IPS DF 6.9 (cell line): ENCODE results near the gene HCK.

ENCODE experiments used
- DNase-seq: peaks from one replicate; pipeline ENCODE4 v3.0.0-alpha.2; 2013; ENCODE audit warnings: low read depth, low spot score
- H3K27ac ChIP-seq: one replicate; pipeline ENCODE4 v1.5.1; 2013; ENCODE audit warnings: low read length, control low read depth
- H3K27me3 ChIP-seq: 2 replicates; pipeline ENCODE4 v1.6.1; 2013; ENCODE audit warnings: mild to moderate bottlenecking, low read length; ENCODE audit not compliant: control insufficient read depth, insufficient read depth
- H3K36me3 ChIP-seq: 2 replicates; pipeline ENCODE4 v1.6.1; 2013; ENCODE audit warnings: low read length; ENCODE audit not compliant: control insufficient read depth, insufficient read depth
- H3K4me1 ChIP-seq: 2 replicates; pipeline ENCODE4 v1.6.1; 2013; ENCODE audit warnings: low read length; ENCODE audit not compliant: control insufficient read depth, insufficient read depth
- H3K4me3 ChIP-seq: 2 replicates; pipeline ENCODE4 v1.5.1; 2013; ENCODE audit warnings: mild to moderate bottlenecking, low read length
- H3K9me3 ChIP-seq: 2 replicates; pipeline ENCODE4 v1.6.1; 2013; ENCODE audit warnings: low read length, inconsistent platforms; ENCODE audit not compliant: control insufficient read depth, insufficient read depth
- WGBS: extraction: QIAGEN DNeasy Blood & Tissue Kit; methylation state at CpG from one replicate; pipeline ENCODE4 v1.1.7; 2013; ENCODE audit warnings: mixed read lengths, missing lambda C conversion rate; ENCODE audit not compliant: insufficient read length, insufficient coverage; 5-methylcytosine and 5-hydroxymethylcytosine counted together

Gene HCK

GRCh38 chr20:32135983-32136515 lies 84.0 kb downstream of the HCK start:
- WGBS: no CpG with 5 or more reads among the region's 3 CpGs
- H3K27me3 ChIP-seq: no peaks in the 10 kb centered on the region
- no peak overlapping the region for H3K27ac ChIP-seq
- H3K9me3 ChIP-seq: no peaks in the 10 kb centered on the region
- DNase-seq: no peak
- no peaks in the 10 kb centered on the region for H3K4me1 ChIP-seq
- H3K36me3 ChIP-seq: peaks cover 14% of the 10 kb centered on the region
- H3K4me3 ChIP-seq: no peak overlapping the region

GRCh38 chr20:32138921-32139320 lies 86.9 kb downstream of the HCK start:
- no peak overlapping the region for H3K27ac ChIP-seq
- no peak overlapping the region for H3K4me3 ChIP-seq
- no peaks in the 10 kb centered on the region for H3K4me1 ChIP-seq
- WGBS: no CpG with 5 or more reads among the region's 8 CpGs
- DNase-seq: no peak
- peaks cover 36% of the 10 kb centered on the region for H3K36me3 ChIP-seq
- H3K27me3 ChIP-seq: no peaks in the 10 kb centered on the region
- H3K9me3 ChIP-seq: no peaks in the 10 kb centered on the region

- peaks cover 39% of the 10 kb centered on the region for H3K36me3 ChIP-seq
- no peak overlapping the region for H3K27ac ChIP-seq
- H3K4me1 ChIP-seq: no peaks in the 10 kb centered on the region
- no peaks in the 10 kb centered on the region for H3K27me3 ChIP-seq
- H3K9me3 ChIP-seq: no peaks in the 10 kb centered on the region
- DNase-seq: no peak
- WGBS: no CpG with 5 or more reads among the region's 3 CpGs
- H3K4me3 ChIP-seq: no peak overlapping the region
These were observed 87.9 kb downstream of the HCK start for GRCh38 chr20:32139947-32140346.

GRCh38 chr20:32140603-32141002 lies 88.6 kb downstream of the HCK start:
- WGBS: no CpG with 5 or more reads among the region's 4 CpGs
- peaks cover 44% of the 10 kb centered on the region for H3K36me3 ChIP-seq
- no peak overlapping the region for H3K4me3 ChIP-seq
- no peak overlapping the region for H3K27ac ChIP-seq
- no peaks in the 10 kb centered on the region for H3K9me3 ChIP-seq
- no peaks in the 10 kb centered on the region for H3K4me1 ChIP-seq
- no peaks in the 10 kb centered on the region for H3K27me3 ChIP-seq
- DNase-seq: no peak

- Histone ChIP-seq H3K27me3 (no peaks in the 10 kb centered on the region), H3K4me1 (no peaks in the 10 kb centered on the region), H3K9me3 (no peaks in the 10 kb centered on the region), H3K4me3 (no peak overlapping the region), H3K36me3 (peaks cover 50% of the 10 kb centered on the region), H3K27ac (no peak overlapping the region)
- no peak for DNase-seq
- WGBS: no CpG with 5 or more reads among the region's 21 CpGs
These were observed 89.5 kb downstream of the HCK start for GRCh38 chr20:32141465-32141980.

GRCh38 chr20:32142088-32142487 lies 90.0 kb downstream of the HCK start:
- H3K27ac ChIP-seq: no peak overlapping the region
- no peaks in the 10 kb centered on the region for H3K9me3 ChIP-seq
- no CpG with 5 or more reads among the region's 5 CpGs for WGBS
- no peaks in the 10 kb centered on the region for H3K27me3 ChIP-seq
- H3K36me3 ChIP-seq: peaks cover 49% of the 10 kb centered on the region
- DNase-seq: no peak
- H3K4me3 ChIP-seq: no peak overlapping the region
- no peaks in the 10 kb centered on the region for H3K4me1 ChIP-seq

GRCh38 chr20:32142991-32143390 lies 90.9 kb downstream of the HCK start:
- peaks cover 49% of the 10 kb centered on the region for H3K36me3 ChIP-seq
- WGBS: no CpG with 5 or more reads among the region's 15 CpGs

GRCh38 chr20:32144898-32145662 lies 93.0 kb downstream of the HCK start:
- no CpG with 5 or more reads among the region's 8 CpGs for WGBS
- no peak overlapping the region for H3K27ac ChIP-seq
- H3K4me3 ChIP-seq: no peak overlapping the region
- peaks cover 44% of the 10 kb centered on the region for H3K36me3 ChIP-seq
- H3K4me1 ChIP-seq: no peaks in the 10 kb centered on the region
- H3K9me3 ChIP-seq: no peaks in the 10 kb centered on the region
- no peaks in the 10 kb centered on the region for H3K27me3 ChIP-seq
- no peak for DNase-seq

More at GRCh38 chr20:32142991-32143390, 90.9 kb downstream of the HCK start:
- no peaks in the 10 kb centered on the region for H3K4me1 ChIP-seq
- no peaks in the 10 kb centered on the region for H3K9me3 ChIP-seq
- no peak overlapping the region for H3K4me3 ChIP-seq
- no peaks in the 10 kb centered on the region for H3K27me3 ChIP-seq
- no peak overlapping the region for H3K27ac ChIP-seq
- no peak for DNase-seq

GRCh38 chr20:32149566-32150170 lies 97.6 kb downstream of the HCK start:
- H3K27me3 ChIP-seq: no peaks in the 10 kb centered on the region
- WGBS: no CpG with 5 or more reads among the region's 8 CpGs
- H3K9me3 ChIP-seq: no peaks in the 10 kb centered on the region
- no peak overlapping the region for H3K4me3 ChIP-seq
- H3K4me1 ChIP-seq: no peaks in the 10 kb centered on the region
- peaks cover 30% of the 10 kb centered on the region for H3K36me3 ChIP-seq
- no peak for DNase-seq
- no peak overlapping the region for H3K27ac ChIP-seq

GRCh38 chr20:32150291-32150848 lies 98.3 kb downstream of the HCK start:
- no peak overlapping the region for H3K4me3 ChIP-seq
- H3K27me3 ChIP-seq: no peaks in the 10 kb centered on the region
- no peak overlapping the region for H3K27ac ChIP-seq
- no peaks in the 10 kb centered on the region for H3K4me1 ChIP-seq
- DNase-seq: no peak
- H3K9me3 ChIP-seq: no peaks in the 10 kb centered on the region
- no CpG with 5 or more reads among the region's 10 CpGs for WGBS
- peaks cover 24% of the 10 kb centered on the region for H3K36me3 ChIP-seq
